ENCODE results near the gene TMPRSS3. TPM values are rescaled to one million over a fixed set of nuclear protein-coding genes. Genes with fewer than 3 reads are reported as not detected.

Gene TMPRSS3
- total and polyA plus RNA-seq, 9 of the 15 experiments (the other 6 are each of a cell fraction or from before 2014, with no cell fraction given), result 0.07 TPM; not detected in 8

DNA sequence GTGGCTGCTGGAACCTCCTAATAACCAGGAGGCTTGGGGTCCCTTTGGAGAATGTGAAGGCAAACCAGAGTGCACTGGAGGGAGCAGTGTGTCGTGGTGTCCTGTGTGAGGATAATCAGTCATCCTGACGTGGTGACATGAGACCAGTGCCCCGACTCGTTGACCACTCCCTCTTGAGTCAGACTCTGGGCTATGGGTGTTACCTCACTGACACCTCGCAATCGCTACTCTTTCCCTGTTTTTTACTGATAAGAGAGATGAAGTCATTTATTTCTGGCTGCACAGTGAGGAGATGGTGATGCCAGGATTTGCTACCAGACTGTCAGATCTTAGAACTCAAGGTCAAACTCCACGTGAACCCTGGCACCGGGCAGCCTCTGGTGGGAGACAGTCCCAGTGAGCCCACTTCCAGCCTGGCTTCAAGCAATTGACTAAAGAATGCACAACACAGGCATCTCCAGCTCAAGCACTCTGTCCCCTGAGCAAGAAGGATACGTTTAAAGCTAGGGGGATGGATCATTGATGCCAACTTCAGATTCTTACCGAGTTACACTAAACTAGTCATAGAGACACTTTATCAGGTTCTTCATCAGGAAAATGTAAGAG is 38.2 kb upstream of the TMPRSS3 start (continued):
- TF ChIP-seq, protein P1, sequence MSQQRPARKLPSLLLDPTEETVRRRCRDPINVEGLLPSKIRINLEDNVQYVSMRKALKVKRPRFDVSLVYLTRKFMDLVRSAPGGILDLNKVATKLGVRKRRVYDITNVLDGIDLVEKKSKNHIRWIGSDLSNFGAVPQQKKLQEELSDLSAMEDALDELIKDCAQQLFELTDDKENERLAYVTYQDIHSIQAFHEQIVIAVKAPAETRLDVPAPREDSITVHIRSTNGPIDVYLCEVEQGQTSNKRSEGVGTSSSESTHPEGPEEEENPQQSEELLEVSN (IDR thresholded peaks at IDR 0.05; ENCODE audit: borderline replicate concordance in 1 of 2, extremely low read depth in 1 of 2, insufficient read depth in 1 of 2, insufficient read length in 1 of 2, low read depth in 1 of 2, low read length in 1 of 2, poor library complexity in 1 of 2, severe bottlenecking in 1 of 2), result peak in 1 of 2 experiments; percentile 64
- peak; percentile 92 for TF ChIP-seq DPF2 (IDR thresholded peaks at IDR 0.05)
- TF ChIP-seq, protein P2, sequence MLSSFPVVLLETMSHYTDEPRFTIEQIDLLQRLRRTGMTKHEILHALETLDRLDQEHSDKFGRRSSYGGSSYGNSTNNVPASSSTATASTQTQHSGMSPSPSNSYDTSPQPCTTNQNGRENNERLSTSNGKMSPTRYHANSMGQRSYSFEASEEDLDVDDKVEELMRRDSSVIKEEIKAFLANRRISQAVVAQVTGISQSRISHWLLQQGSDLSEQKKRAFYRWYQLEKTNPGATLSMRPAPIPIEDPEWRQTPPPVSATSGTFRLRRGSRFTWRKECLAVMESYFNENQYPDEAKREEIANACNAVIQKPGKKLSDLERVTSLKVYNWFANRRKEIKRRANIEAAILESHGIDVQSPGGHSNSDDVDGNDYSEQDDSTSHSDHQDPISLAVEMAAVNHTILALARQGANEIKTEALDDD (IDR thresholded peaks at IDR 0.05), result peak; percentile 85
- TF ChIP-seq EP300 (IDR thresholded peaks at IDR 0.05; ENCODE audit: low read length), result peak; percentile 70; the same call in 1 of the 2 replicates
- TF ChIP-seq CBX3 (IDR thresholded peaks at IDR 0.05; ENCODE audit: borderline replicate concordance in 1 of 2, low read length in 2 of 2), result peak in 1 of 2 experiments; percentile 70; a peak in 1 of 3 replicates
- peak; percentile 69 for TF ChIP-seq CBFA2T2 (conservative IDR thresholded peaks at IDR 0.05)
- TF ChIP-seq ZNF143 (CRISPR knock-in tag; IDR thresholded peaks at IDR 0.05), result 0 out of 2 replicates have a peak, but pooled peaks have one; percentile 6
- peak; percentile 59; the same call in 1 of the 2 replicates for TF ChIP-seq ZEB2 (IDR thresholded peaks at IDR 0.05)

DNA sequence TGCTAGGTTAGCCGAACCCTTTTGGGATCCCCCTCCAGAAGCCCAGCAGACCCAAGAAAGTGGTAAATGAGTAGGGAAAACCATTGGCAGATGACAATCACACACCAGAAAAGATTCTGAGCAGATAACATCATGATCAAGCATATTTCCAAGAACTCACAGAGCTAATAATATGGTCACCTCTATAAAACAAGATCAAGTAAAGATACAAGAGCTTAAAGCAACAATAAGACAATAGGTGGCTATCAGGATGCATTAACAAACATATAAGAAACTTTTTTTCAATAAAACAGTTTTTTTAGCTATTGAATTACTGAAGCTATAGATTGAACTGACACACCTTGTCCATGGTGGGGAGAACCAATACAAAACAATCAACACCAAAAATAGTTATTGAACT is 36.8 kb upstream of the TMPRSS3 start:
- H3K9ac ChIP-seq (ENCODE audit: insufficient read depth in 1 of 2, low read depth in 2 of 2, low read length in 2 of 2), result no peak overlapping the region
- H3K4me3 ChIP-seq, result no peak overlapping the region
- ATAC-seq (no peak), DNase-seq (ENCODE audit: extremely low read depth in 1 of 4, low spot score in 3 of 4) (no peak), FAIRE-seq (peak; percentile 15)
- WGBS (ENCODE audit: insufficient coverage, low coverage, missing lambda C conversion rate), result 48% methylated on average over 1 of the region's 1 CpG
- TF ChIP-seq RBM25 (IDR thresholded peaks at IDR 0.05; ENCODE audit: low read depth, low read length, severe bottlenecking) (peak; percentile 52), ZNF766 (CRISPR knock-in tag; conservative IDR thresholded peaks at IDR 0.05) (no peak)
- no peaks in the 10 kb centered on the region for H3K9me1 ChIP-seq (ENCODE audit: control insufficient read depth, insufficient read depth, low read length)
- no peaks in the 10 kb centered on the region; a peak in 1 of 5 replicates for H3K27me3 ChIP-seq (ENCODE audit: control insufficient read depth in 2 of 2, insufficient read depth in 2 of 2, low read length in 2 of 2)
- no TSS peak for BruUV-seq (replicated peaks)
- no peak overlapping the region for H3K27ac ChIP-seq (ENCODE audit: extremely low read depth, low read depth, low read length)
- CTCF ChIA-PET (ENCODE audit: low intra/inter-chr PET ratio), result no interaction called here
- H3K9me3 ChIP-seq (replicated peaks; ENCODE audit: control insufficient read depth, insufficient read depth, low read depth, low read length), result no peaks in the 10 kb centered on the region
- no peaks in the 10 kb centered on the region; the same call in 1 of the 2 replicates for H4K20me1 ChIP-seq (replicated peaks; ENCODE audit: control insufficient read depth, insufficient read depth, low read length)
- H3K4me1 ChIP-seq (replicated peaks in 1 of 2; ENCODE audit: control insufficient read depth in 2 of 2, insufficient read depth in 2 of 2, low read length in 2 of 2), result peaks cover 13 to 19% of the 10 kb centered on the region in 2 experiments; a peak in 4 of 5 replicates
- no peaks in the 10 kb centered on the region for H3K79me2 ChIP-seq (ENCODE audit: control insufficient read depth, insufficient read depth, low read length)
- H2AFZ ChIP-seq (ENCODE audit: low read depth, low read length), result no peak overlapping the region
- POLR2A ChIA-PET, result interaction anchor here (1.7 kb wide), 1 partner anchor 11 kb away, joined by 11 read pairs; no protein-coding TSS in a partner anchor
- H3K36me3 ChIP-seq (ENCODE audit: control insufficient read depth, insufficient read depth, low read length), result no peaks in the 10 kb centered on the region
- intact Hi-C loops (cut with micrococcal nuclease) (no loop called here), in situ Hi-C loops (cut with MboI) (no loop called here)
- H3K4me2 ChIP-seq (ENCODE audit: insufficient read depth, low read length), result no peak overlapping the region
